NCI-H146 treated with DMSO at 0.1 percent for 48 hours (cell line): ENCODE results near the gene GPC5.
"Not testable (repeated sequence)": the region's sequence is repeated elsewhere in the genome, so short reads cannot be mapped to it uniquely, and the experiment has no call there.

Experiments used
- DNase-seq: peaks from one replicate; lab custom pipeline; 2025; ENCODE audit not compliant: unreplicated experiment; lab: John Stamatoyannopoulos, UW

The GPC5 gene

DNA sequence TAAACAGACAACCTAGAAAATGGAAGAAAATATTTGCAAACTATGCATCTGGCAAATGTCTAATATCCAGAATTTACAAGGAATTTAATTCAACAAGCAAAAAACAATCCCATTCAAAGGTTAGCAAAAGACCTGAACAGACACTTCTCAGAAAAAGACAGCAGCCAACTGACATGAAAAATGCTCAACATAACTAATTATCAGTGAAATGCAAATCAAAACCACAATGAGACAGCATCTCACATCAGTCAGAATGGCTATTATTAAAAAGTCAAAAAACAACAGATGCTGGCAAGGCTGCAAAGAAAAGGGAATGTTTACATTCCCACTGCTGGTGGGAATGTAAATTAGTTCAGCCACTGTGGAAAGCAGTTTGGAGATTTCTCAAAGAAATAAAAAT lies 1500.5 kb downstream of the GPC5 start:
- DNase-seq: not testable (repeated sequence)

GRCh38 chr13:92900446-92900845 lies 1502.0 kb downstream of the GPC5 start:
- DNase-seq: no peak

DNA sequence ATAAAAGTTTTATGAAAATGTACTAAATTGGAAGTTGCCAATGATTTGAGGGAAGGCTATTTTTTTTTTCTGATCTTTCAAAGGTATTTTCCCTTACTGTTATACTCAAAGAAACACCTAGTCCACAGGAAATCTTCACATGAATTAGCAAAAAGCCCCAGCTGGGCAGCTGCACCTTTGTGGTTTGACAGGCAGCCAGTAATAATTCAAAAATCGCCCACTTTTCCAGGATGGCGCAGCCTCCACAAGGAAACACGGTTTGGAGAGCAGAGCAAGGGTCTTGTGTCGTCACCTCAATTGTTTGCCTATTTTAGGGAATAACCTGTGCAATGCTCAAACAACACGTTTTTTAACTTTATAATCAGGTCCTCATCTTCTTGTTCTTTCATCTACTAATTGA lies 1503.3 kb downstream of the GPC5 start:
- DNase-seq: no peak

GRCh38 chr13:92912629-92913028 lies 1514.2 kb downstream of the GPC5 start:
- no peak for DNase-seq

GRCh38 chr13:92913840-92914239 lies 1515.4 kb downstream of the GPC5 start:
- no peak for DNase-seq
